A549 (cell line): Measurements from ENCODE around the gene CACNB3. TPM values are rescaled to one million over a fixed set of nuclear protein-coding genes. Genes with fewer than 3 reads are reported as not detected.
A peak's percentile ranks its signal among the peaks of the same experiment; 100 is the strongest.

ENCODE experiments used
- ATAC-seq, 2 experiments: fragments of 200-7000 bp in 1 of 2; fragments of >200 bp in 1 of 2; cut with Nextera tagmentation in 1 of 2; cut with Tn5 transposase in 1 of 2; 3 replicates each; pipeline versions ENCODE4 v1.8.0 to v1.9.1; 2018 to 2020; ENCODE audit warnings: mild to moderate bottlenecking in 1 of 2, moderate library complexity in 1 of 2
- CTCF ChIA-PET: fragments of 300-600 bp; sonication (Branson Sonifier 250); formaldehyde crosslinking; extraction: SDS; loops from one replicate; lab custom pipeline; 2021; ENCODE audit warnings: antibody characterized with exemption, inconsistent platforms; lab: Yijun Ruan, JAX
- POLR2A ChIA-PET: fragments of 350-600 bp; formaldehyde crosslinking; extraction: SDS; loops from one replicate; lab custom pipeline; 2021; ENCODE audit warnings: antibody characterized with exemption, inconsistent platforms; lab: Yijun Ruan, JAX
- DNase-seq, 2 experiments: peaks; one replicate each; pipeline versions ENCODE4 v3.0.0 to v3.0.0-alpha.2; 2011 to 2016; ENCODE audit warnings: low read depth in 1 of 2, low spot score in 1 of 2
- FAIRE-seq: peaks from 2 replicates; lab custom pipeline; 2011; peaks lifted over from hg19 to GRCh38; lab: Jason Lieb, UNC
- H3K27ac ChIP-seq, 2 experiments: fragments of >200 bp; sonication (Bioruptor Twin); formaldehyde crosslinking; 3 replicates each; pipeline ENCODE4 v1.5.1; 2016 to 2017
- H3K4me1 ChIP-seq: fragments of >200 bp; sonication (Bioruptor Twin); formaldehyde crosslinking; 3 replicates; pipeline ENCODE4 v1.6.1; 2016
- H3K4me2 ChIP-seq: fragments of >200 bp; sonication (Bioruptor Twin); formaldehyde crosslinking; 3 replicates; pipeline ENCODE4 v1.6.1; 2016
- H3K4me3 ChIP-seq: fragments of >200 bp; sonication (Bioruptor Twin); formaldehyde crosslinking; 3 replicates; pipeline ENCODE4 v1.5.1; 2016
- H3K9me3 ChIP-seq: fragments of >200 bp; sonication (Bioruptor Twin); formaldehyde crosslinking; 3 replicates; pipeline ENCODE4 v1.6.1; 2016
- ATOH8 ChIP-seq: fragments of 250-450 bp; sonication (Bioruptor Pico); IDR thresholded peaks from 2 replicates; pipeline ENCODE4 v1.5.0; 2020; ENCODE audit warnings: low read depth, mild to moderate bottlenecking, moderate library complexity
- CEBPB ChIP-seq, 2 experiments: fragments of >200 bp in 1 of 2; sonication (Bioruptor Twin) in 1 of 2; formaldehyde crosslinking in 1 of 2; IDR thresholded peaks; 2 replicates each; pipeline ENCODE4 v1.6.1; 2012 to 2016
- EHF ChIP-seq: fragments of 250-450 bp; sonication (Bioruptor Pico); IDR thresholded peaks from 2 replicates; pipeline ENCODE4 v1.5.0; 2020; ENCODE audit warnings: mild to moderate bottlenecking
- ELK1 ChIP-seq: fragments of 150-350 bp; IDR thresholded peaks from 2 replicates; pipeline ENCODE4 v1.6.1; 2014; ENCODE audit warnings: low read depth, mild to moderate bottlenecking, low read length
- FOSB ChIP-seq: fragments of 250-450 bp; sonication (Bioruptor Pico); IDR thresholded peaks from 2 replicates; pipeline ENCODE4 v1.5.0; 2020; ENCODE audit warnings: mild to moderate bottlenecking, moderate library complexity
- HDAC2 ChIP-seq: fragments of 200-600 bp; sonication (generic); IDR thresholded peaks from 2 replicates; pipeline ENCODE4 v1.6.1; 2016
- JUN ChIP-seq, 2 experiments: fragments of >200 bp; sonication (Bioruptor Twin); formaldehyde crosslinking; IDR thresholded peaks; 2 replicates in 1 of 2; 3 replicates in 1 of 2; pipeline ENCODE4 v1.6.1; 2016 to 2017
- MAX ChIP-seq: IDR thresholded peaks from 2 replicates; pipeline ENCODE4 v1.6.1; 2012
- MAZ ChIP-seq: fragments of 150-350 bp; IDR thresholded peaks from 2 replicates; pipeline ENCODE4 v1.6.1; 2014; ENCODE audit warnings: antibody characterized with exemption, low read depth, low read length, borderline replicate concordance
- NFE2L2 ChIP-seq: fragments of 150-350 bp; conservative IDR thresholded peaks from 2 replicates; pipeline ENCODE4 v1.6.1; 2014; ENCODE audit warnings: low read length
- POLR2AphosphoS2 ChIP-seq: conservative IDR thresholded peaks from 2 replicates; pipeline ENCODE4 v1.6.1; 2012; ENCODE audit warnings: low read length, improper control_type of control experiment, inconsistent platforms
- RARB ChIP-seq: fragments of 250-450 bp; sonication (Bioruptor Pico); IDR thresholded peaks from 2 replicates; pipeline ENCODE4 v1.8.0; 2021; ENCODE audit warnings: mild to moderate bottlenecking, moderate library complexity
- REST ChIP-seq: fragments of 200-600 bp; sonication (generic); IDR thresholded peaks from 2 replicates; pipeline ENCODE4 v1.6.1; 2016; ENCODE audit warnings: antibody characterized with exemption, mild to moderate bottlenecking, moderate library complexity
- ZFP36 ChIP-seq: fragments of 450-650 bp; IDR thresholded peaks from 2 replicates; pipeline ENCODE4 v1.6.1; 2014; ENCODE audit warnings: borderline replicate concordance; ENCODE audit not compliant: partially characterized antibody
- WGBS: methylation state at CpG from one replicate; pipeline ENCODE4 v1.1.6; 2017; ENCODE audit errors: missing lambda C conversion rate; 5-methylcytosine and 5-hydroxymethylcytosine counted together
- polyA plus RNA-seq, 4 experiments: library from polyadenylated mRNA; depleted of rRNA in 3 of 4; stranded (reverse); fragments of >200 nt; fragmentation: RNase III in 1 of 4; extraction: RNeasy Plus Mini Kit Qiagen cat#74134 plus additional on column Dnase treatment in 1 of 4; gene quantifications; 2 replicates in 3 of 4; 3 replicates in 1 of 4; pipeline ENCODE4 v1.2.3, GENCODE V29; 2011 to 2017
- small RNA-seq, 6 experiments: library from RNA; depleted of rRNA; stranded (forward); fragments of <200 nt; gene quantifications; one replicate each; pipeline ENCODE3, GENCODE V24; 2012

CACNB3 gene
- polyA plus RNA-seq, 2 of the 4 experiments (the other 2 are of a cell fraction), result 12.9 to 23.9 TPM

GRCh38 chr12:48875944-48876515 lies 57.7 kb downstream of the CACNB3 start:
- H3K9me3 ChIP-seq, result no peaks in the 10 kb centered on the region
- TF ChIP-seq CEBPB (IDR thresholded peaks at IDR 0.05), result no peak
- TF ChIP-seq ATOH8 (CRISPR knock-in tag), result no peak
- TF ChIP-seq ELK1, result no peak
- TF ChIP-seq EHF, result 0 out of 2 replicates have a peak, but pooled peaks have one; percentile 48
- TF ChIP-seq REST, result no peak
- no peak for TF ChIP-seq JUN (IDR thresholded peaks at IDR 0.05)
- TF ChIP-seq FOSB (CRISPR knock-in tag), result no peak
- TF ChIP-seq RARB (CRISPR knock-in tag), result no peak
- no peak for TF ChIP-seq MAZ
- TF ChIP-seq NFE2L2, result peak; percentile 40
- TF ChIP-seq ZFP36, result no peak
- no peak for TF ChIP-seq HDAC2
- TF ChIP-seq MAX, result no peak
- no peak for TF ChIP-seq POLR2AphosphoS2
- TF ChIP-seq, all 56 proteins: peak for 2
- H3K4me1 ChIP-seq, result peaks cover 19% of the 10 kb centered on the region
- ATAC-seq (peak in 1 of 2 experiments; percentile 40; a peak in 1 of 6 replicates), FAIRE-seq (no peak), DNase-seq (no peak)
- CTCF ChIA-PET, result interaction anchor here (1.2 to 33.1 kb wide), 3 partner anchors 14 to 28 kb away, joined by 3 to 1365 read pairs (median 75); partner anchors contain the start of genes DDX23 and RND1
- no peak overlapping the region for H3K4me3 ChIP-seq
- WGBS, result 62% methylated on average over 4 of the region's 4 CpGs
- 0 out of 3 replicates have a peak overlapping the region, but pooled peaks have one; percentile 3 for H3K4me2 ChIP-seq
- peak overlapping the region; percentile 15 to 61; a peak in 4 of 6 replicates for H3K27ac ChIP-seq
- POLR2A ChIA-PET, result interaction anchor here (3.4 kb wide), 1 partner anchor 11 kb away, joined by 20 read pairs; the partner anchor contains the start of gene RND1

Small RNA genes lying within 50 kb of the gene (small RNA-seq; reads per million reads assigned to genes)
- gene MIR4701 (0 reads per million in 6 experiments), gene RF00019 (0 reads per million in 6 experiments)

Other genes with a start within 250 kb of the CACNB3 start
- not detected in 2 replicates for gene LALBA, start 248.4 kb upstream of the CACNB3 start, polyA plus RNA-seq (2011; rRNA removed)
- gene LALBA, start 248.4 kb upstream of the CACNB3 start, polyA plus RNA-seq (2017; fragmentation: RNase III; extraction: RNeasy Plus Mini Kit Qiagen cat#74134 plus additional on column Dnase treatment), result not detected in 3 replicates
- 59.4 and 62.8 TPM in 2 replicates for gene KANSL2, start 136.3 kb upstream of the CACNB3 start, polyA plus RNA-seq (2011; rRNA removed)
- 30.2 to 31.4 TPM (median 30.3 TPM) in 3 replicates for gene KANSL2, start 136.3 kb upstream of the CACNB3 start, polyA plus RNA-seq (2017; fragmentation: RNase III; extraction: RNeasy Plus Mini Kit Qiagen cat#74134 plus additional on column Dnase treatment)
- gene CCNT1, start 101.8 kb upstream of the CACNB3 start, polyA plus RNA-seq (2011; rRNA removed), result 54.5 and 56.2 TPM in 2 replicates
- 12.9 to 13.0 TPM (median 13.0 TPM) in 3 replicates for gene CCNT1, start 101.8 kb upstream of the CACNB3 start, polyA plus RNA-seq (2017; fragmentation: RNase III; extraction: RNeasy Plus Mini Kit Qiagen cat#74134 plus additional on column Dnase treatment)
- 16.3 and 20.9 TPM in 2 replicates for gene ADCY6, start 29.4 kb upstream of the CACNB3 start, polyA plus RNA-seq (2011; rRNA removed)
- 18.2 to 20.8 TPM (median 19.8 TPM) in 3 replicates for gene ADCY6, start 29.4 kb upstream of the CACNB3 start, polyA plus RNA-seq (2017; fragmentation: RNase III; extraction: RNeasy Plus Mini Kit Qiagen cat#74134 plus additional on column Dnase treatment)
- 132 TPM in 2 replicates for gene DDX23, start 33.7 kb downstream of the CACNB3 start, polyA plus RNA-seq (2011; rRNA removed)
- gene DDX23, start 33.7 kb downstream of the CACNB3 start, polyA plus RNA-seq (2017; fragmentation: RNase III; extraction: RNeasy Plus Mini Kit Qiagen cat#74134 plus additional on column Dnase treatment), result 112 to 119 TPM (median 116 TPM) in 3 replicates
- gene RND1, start 47.4 kb downstream of the CACNB3 start, polyA plus RNA-seq (2011; rRNA removed), result 37.8 and 54.5 TPM in 2 replicates
- 16.8 to 28.7 TPM (median 26.5 TPM) in 3 replicates for gene RND1, start 47.4 kb downstream of the CACNB3 start, polyA plus RNA-seq (2017; fragmentation: RNase III; extraction: RNeasy Plus Mini Kit Qiagen cat#74134 plus additional on column Dnase treatment)
- gene FKBP11, start 107.0 kb downstream of the CACNB3 start, polyA plus RNA-seq (2011; rRNA removed), result 50.9 and 61.9 TPM in 2 replicates
- 41.2 to 45.5 TPM (median 42.2 TPM) in 3 replicates for gene FKBP11, start 107.0 kb downstream of the CACNB3 start, polyA plus RNA-seq (2017; fragmentation: RNase III; extraction: RNeasy Plus Mini Kit Qiagen cat#74134 plus additional on column Dnase treatment)
- gene ARF3, start 139.0 kb downstream of the CACNB3 start, polyA plus RNA-seq (2011; rRNA removed), result 281 and 287 TPM in 2 replicates
- gene ARF3, start 139.0 kb downstream of the CACNB3 start, polyA plus RNA-seq (2017; fragmentation: RNase III; extraction: RNeasy Plus Mini Kit Qiagen cat#74134 plus additional on column Dnase treatment), result 133 to 138 TPM (median 138 TPM) in 3 replicates
- gene WNT10B, start 153.2 kb downstream of the CACNB3 start, polyA plus RNA-seq (2011; rRNA removed), result 1.8 and 2.0 TPM in 2 replicates
- 1.5 to 1.9 TPM (median 1.7 TPM) in 3 replicates for gene WNT10B, start 153.2 kb downstream of the CACNB3 start, polyA plus RNA-seq (2017; fragmentation: RNase III; extraction: RNeasy Plus Mini Kit Qiagen cat#74134 plus additional on column Dnase treatment)
- gene WNT1, start 159.8 kb downstream of the CACNB3 start, polyA plus RNA-seq (2011; rRNA removed), result not detected in 2 replicates
- gene WNT1, start 159.8 kb downstream of the CACNB3 start, polyA plus RNA-seq (2017; fragmentation: RNase III; extraction: RNeasy Plus Mini Kit Qiagen cat#74134 plus additional on column Dnase treatment), result not detected in 3 replicates
- 0.12 TPM in 2 replicates for gene DDN, start 180.9 kb downstream of the CACNB3 start, polyA plus RNA-seq (2011; rRNA removed)
- gene DDN, start 180.9 kb downstream of the CACNB3 start, polyA plus RNA-seq (2017; fragmentation: RNase III; extraction: RNeasy Plus Mini Kit Qiagen cat#74134 plus additional on column Dnase treatment), result 0.34 to 0.50 TPM (median 0.38 TPM) in 3 replicates
- 100 and 117 TPM in 2 replicates for gene PRKAG1, start 200.3 kb downstream of the CACNB3 start, polyA plus RNA-seq (2011; rRNA removed)
- 40.0 to 42.8 TPM (median 41.9 TPM) in 3 replicates for gene PRKAG1, start 200.3 kb downstream of the CACNB3 start, polyA plus RNA-seq (2017; fragmentation: RNase III; extraction: RNeasy Plus Mini Kit Qiagen cat#74134 plus additional on column Dnase treatment)
- gene KMT2D, start 242.3 kb downstream of the CACNB3 start, polyA plus RNA-seq (2011; rRNA removed), result 17.6 and 21.4 TPM in 2 replicates
- 20.0 to 24.8 TPM (median 20.8 TPM) in 3 replicates for gene KMT2D, start 242.3 kb downstream of the CACNB3 start, polyA plus RNA-seq (2017; fragmentation: RNase III; extraction: RNeasy Plus Mini Kit Qiagen cat#74134 plus additional on column Dnase treatment)